K562 (cell line): ENCODE measurements around the gene FOSL1. TPM values are rescaled to one million over a fixed set of nuclear protein-coding genes. Genes with fewer than 3 reads are reported as not detected.
A peak's percentile ranks its signal among the peaks of the same experiment; 100 is the strongest.

Experiments
- C11orf30 ChIP-seq: fragments of 450-650 bp; IDR thresholded peaks from 2 replicates; pipeline ENCODE4 v1.6.1; 2016; ENCODE audit warnings: low read depth, mild to moderate bottlenecking
- CAMTA2 ChIP-seq: fragments of 250-450 bp; sonication (Bioruptor Pico); conservative IDR thresholded peaks from 2 replicates; pipeline ENCODE4 v1.5.1; 2022
- DMBX1 ChIP-seq: fragments of 250-450 bp; sonication (Bioruptor Pico); IDR thresholded peaks from 2 replicates; pipeline ENCODE4 v1.8.0; 2022; ENCODE audit warnings: inconsistent platforms, mild to moderate bottlenecking, moderate library complexity, borderline replicate concordance
- EWSR1 ChIP-seq: fragments of 450-650 bp; IDR thresholded peaks from 2 replicates; pipeline ENCODE4 v1.6.1; 2018; ENCODE audit warnings: borderline replicate concordance, mild to moderate bottlenecking, low read depth, moderate library complexity; ENCODE audit not compliant: partially characterized antibody
- HES1 ChIP-seq: fragments of 450-650 bp; IDR thresholded peaks from 2 replicates; pipeline ENCODE4 v1.6.1; 2016; ENCODE audit warnings: low read depth, mild to moderate bottlenecking, moderate library complexity
- HMGN3 ChIP-seq: IDR thresholded peaks from 2 replicates; pipeline ENCODE4 v1.6.1; 2011; ENCODE audit warnings: borderline replicate concordance, low read depth, mild to moderate bottlenecking, mixed read lengths, low read length; ENCODE audit not compliant: insufficient read length; ENCODE audit errors: extremely low read depth
- MTA1 ChIP-seq: fragments of 450-650 bp; IDR thresholded peaks from 2 replicates; pipeline ENCODE4 v1.6.1; 2017; ENCODE audit warnings: borderline replicate concordance
- MTF1 ChIP-seq: fragments of 250-450 bp; sonication (Bioruptor Pico); IDR thresholded peaks from 2 replicates; pipeline ENCODE4 v1.9.0; 2021; ENCODE audit warnings: moderate library complexity, mild to moderate bottlenecking, inconsistent platforms, borderline replicate concordance
- NCOA6 ChIP-seq: fragments of 450-650 bp; IDR thresholded peaks from 2 replicates; pipeline ENCODE4 v1.6.1; 2017; ENCODE audit warnings: mild to moderate bottlenecking
- PML ChIP-seq: IDR thresholded peaks from 2 replicates; pipeline ENCODE4 v1.6.1; 2012; ENCODE audit warnings: low read length, inconsistent platforms
- TAF7 ChIP-seq: fragments of 450-650 bp; IDR thresholded peaks from 2 replicates; pipeline ENCODE4 v1.6.1; 2016; ENCODE audit warnings: missing genetic modification characterization, missing compliant biosample characterization
- TCF7L2 ChIP-seq: fragments of 150-350 bp; IDR thresholded peaks from 2 replicates; pipeline ENCODE4 v1.6.1; 2016; ENCODE audit warnings: low read depth, mild to moderate bottlenecking, low read length, moderate library complexity
- ZFPM2 ChIP-seq: fragments of 250-450 bp; sonication (Bioruptor Pico); IDR thresholded peaks from 2 replicates; pipeline ENCODE4 v1.5.1; 2022; ENCODE audit warnings: mild to moderate bottlenecking
- ZNF140 ChIP-seq: fragments of 250-450 bp; sonication (Bioruptor Pico); IDR thresholded peaks from 2 replicates; pipeline ENCODE4 v1.8.0; 2021; ENCODE audit warnings: moderate library complexity, mild to moderate bottlenecking, inconsistent platforms
- ZNF518B ChIP-seq: fragments of 250-450 bp; sonication (Bioruptor Pico); IDR thresholded peaks from 2 replicates; pipeline ENCODE4 v1.5.0; 2021; ENCODE audit warnings: mild to moderate bottlenecking, moderate library complexity
- ZNF764 ChIP-seq: fragments of 250-450 bp; sonication (Bioruptor Pico); IDR thresholded peaks from 2 replicates; pipeline ENCODE4 v1.4.0; 2020; ENCODE audit warnings: low read depth, mild to moderate bottlenecking, moderate library complexity
- ZSCAN32 ChIP-seq: fragments of 450-650 bp; formaldehyde crosslinking; IDR thresholded peaks from 2 replicates; pipeline ENCODE4 v1.4.0; 2020; ENCODE audit warnings: mild to moderate bottlenecking, moderate library complexity
- polyA plus RNA-seq, 8 experiments: library from polyadenylated mRNA; depleted of rRNA in 4 of 8; stranded (reverse) in 5 of 8; unstranded in 3 of 8; fragments of >200 nt; fragmentation: Nextera tagmentation in 2 of 8; fragmentation: Illumina TruSeq in 1 of 8; extraction: Ambion mirVana in 2 of 8; extraction: Trizol in 1 of 8; gene quantifications; 2 replicates each; pipeline versions ENCODE4 v1.2.1 to v1.2.3, GENCODE V29; 2011 to 2014; ENCODE audit warnings: inconsistent platforms in 1 of 8, missing spikeins in 1 of 8
- total RNA-seq, 7 experiments: library from RNA; depleted of rRNA in 6 of 7; stranded (reverse); fragments of >200 nt in 6 of 7; fragmentation: Illumina TruSeq in 2 of 7; extraction: Trizol in 2 of 7; gene quantifications; 2 replicates each; pipeline versions ENCODE4 v1.2.1 to v1.2.3, GENCODE V29; 2011 to 2021; ENCODE audit warnings: low replicate concordance in 1 of 7
- TF ChIP-seq, protein P1 (sequence below), 2 experiments: fragments of 450-650 bp; IDR thresholded peaks; 2 replicates each; pipeline ENCODE4 v1.6.1; 2018; ENCODE audit warnings: mild to moderate bottlenecking in 2 of 2, low read depth in 1 of 2; ENCODE audit not compliant: partially characterized antibody in 2 of 2
- TF ChIP-seq, protein P2 (sequence below): fragments of 250-450 bp; sonication (Bioruptor Pico); IDR thresholded peaks from 2 replicates; pipeline ENCODE4 v1.5.0; 2021
- TF ChIP-seq, protein P3 (sequence below): fragments of 450-650 bp; IDR thresholded peaks from 2 replicates; pipeline ENCODE4 v1.6.1; 2017; ENCODE audit warnings: mild to moderate bottlenecking, moderate library complexity

Gene FOSL1
- total and polyA plus RNA-seq, 9 of the 15 experiments (the other 6 are each of a cell fraction or from before 2014, with no cell fraction given): 3.5 to 39.6 (median 10.0) TPM

DNA sequence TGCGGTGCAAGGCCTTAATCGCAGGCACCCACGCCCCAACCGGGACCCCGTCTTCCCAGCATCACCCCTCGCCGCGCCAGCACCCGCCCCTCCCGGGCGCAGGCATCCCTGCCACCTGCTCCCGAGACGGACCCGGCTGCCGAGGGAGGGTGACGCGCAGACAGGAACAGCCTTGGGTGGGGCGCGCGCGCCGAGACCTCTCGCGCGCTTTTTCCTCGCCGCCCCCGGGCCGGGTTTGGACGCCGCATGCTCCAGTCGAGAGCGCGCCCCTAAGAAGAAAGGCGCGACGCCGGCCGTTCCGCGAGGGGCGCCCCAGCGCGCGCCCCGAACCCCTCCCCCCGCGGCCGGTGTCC, 42.7 kb downstream of the FOSL1 start (continued):
- TF ChIP-seq ZNF518B (CRISPR knock-in tag) (no peak), MTF1 (CRISPR knock-in tag) (no peak), ZNF764 (no peak), ZFPM2 (CRISPR knock-in tag) (no peak), ZNF140 (no peak), TCF7L2 (no peak), EWSR1 (no peak), HES1 (no peak), CAMTA2 (no peak), TAF7 (peak; percentile 56; the same call in 1 of the 2 replicates), DMBX1 (no peak), C11orf30 (no peak), NCOA6 (no peak), HMGN3 (no peak), MTA1 (no peak), PML (no peak), ZSCAN32 (CRISPR knock-in tag) (no peak)
- TF ChIP-seq, protein P1, sequence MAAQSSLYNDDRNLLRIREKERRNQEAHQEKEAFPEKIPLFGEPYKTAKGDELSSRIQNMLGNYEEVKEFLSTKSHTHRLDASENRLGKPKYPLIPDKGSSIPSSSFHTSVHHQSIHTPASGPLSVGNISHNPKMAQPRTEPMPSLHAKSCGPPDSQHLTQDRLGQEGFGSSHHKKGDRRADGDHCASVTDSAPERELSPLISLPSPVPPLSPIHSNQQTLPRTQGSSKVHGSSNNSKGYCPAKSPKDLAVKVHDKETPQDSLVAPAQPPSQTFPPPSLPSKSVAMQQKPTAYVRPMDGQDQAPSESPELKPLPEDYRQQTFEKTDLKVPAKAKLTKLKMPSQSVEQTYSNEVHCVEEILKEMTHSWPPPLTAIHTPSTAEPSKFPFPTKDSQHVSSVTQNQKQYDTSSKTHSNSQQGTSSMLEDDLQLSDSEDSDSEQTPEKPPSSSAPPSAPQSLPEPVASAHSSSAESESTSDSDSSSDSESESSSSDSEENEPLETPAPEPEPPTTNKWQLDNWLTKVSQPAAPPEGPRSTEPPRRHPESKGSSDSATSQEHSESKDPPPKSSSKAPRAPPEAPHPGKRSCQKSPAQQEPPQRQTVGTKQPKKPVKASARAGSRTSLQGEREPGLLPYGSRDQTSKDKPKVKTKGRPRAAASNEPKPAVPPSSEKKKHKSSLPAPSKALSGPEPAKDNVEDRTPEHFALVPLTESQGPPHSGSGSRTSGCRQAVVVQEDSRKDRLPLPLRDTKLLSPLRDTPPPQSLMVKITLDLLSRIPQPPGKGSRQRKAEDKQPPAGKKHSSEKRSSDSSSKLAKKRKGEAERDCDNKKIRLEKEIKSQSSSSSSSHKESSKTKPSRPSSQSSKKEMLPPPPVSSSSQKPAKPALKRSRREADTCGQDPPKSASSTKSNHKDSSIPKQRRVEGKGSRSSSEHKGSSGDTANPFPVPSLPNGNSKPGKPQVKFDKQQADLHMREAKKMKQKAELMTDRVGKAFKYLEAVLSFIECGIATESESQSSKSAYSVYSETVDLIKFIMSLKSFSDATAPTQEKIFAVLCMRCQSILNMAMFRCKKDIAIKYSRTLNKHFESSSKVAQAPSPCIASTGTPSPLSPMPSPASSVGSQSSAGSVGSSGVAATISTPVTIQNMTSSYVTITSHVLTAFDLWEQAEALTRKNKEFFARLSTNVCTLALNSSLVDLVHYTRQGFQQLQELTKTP (IDR thresholded peaks at IDR 0.05; ENCODE audit: low read depth in 1 of 2, partially characterized antibody in 2 of 2): no peak
- TF ChIP-seq, protein P2, sequence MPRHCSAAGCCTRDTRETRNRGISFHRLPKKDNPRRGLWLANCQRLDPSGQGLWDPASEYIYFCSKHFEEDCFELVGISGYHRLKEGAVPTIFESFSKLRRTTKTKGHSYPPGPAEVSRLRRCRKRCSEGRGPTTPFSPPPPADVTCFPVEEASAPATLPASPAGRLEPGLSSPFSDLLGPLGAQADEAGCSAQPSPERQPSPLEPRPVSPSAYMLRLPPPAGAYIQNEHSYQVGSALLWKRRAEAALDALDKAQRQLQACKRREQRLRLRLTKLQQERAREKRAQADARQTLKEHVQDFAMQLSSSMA (CRISPR knock-in tag): no peak
- TF ChIP-seq, protein P3, sequence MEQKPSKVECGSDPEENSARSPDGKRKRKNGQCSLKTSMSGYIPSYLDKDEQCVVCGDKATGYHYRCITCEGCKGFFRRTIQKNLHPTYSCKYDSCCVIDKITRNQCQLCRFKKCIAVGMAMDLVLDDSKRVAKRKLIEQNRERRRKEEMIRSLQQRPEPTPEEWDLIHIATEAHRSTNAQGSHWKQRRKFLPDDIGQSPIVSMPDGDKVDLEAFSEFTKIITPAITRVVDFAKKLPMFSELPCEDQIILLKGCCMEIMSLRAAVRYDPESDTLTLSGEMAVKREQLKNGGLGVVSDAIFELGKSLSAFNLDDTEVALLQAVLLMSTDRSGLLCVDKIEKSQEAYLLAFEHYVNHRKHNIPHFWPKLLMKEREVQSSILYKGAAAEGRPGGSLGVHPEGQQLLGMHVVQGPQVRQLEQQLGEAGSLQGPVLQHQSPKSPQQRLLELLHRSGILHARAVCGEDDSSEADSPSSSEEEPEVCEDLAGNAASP: no peak
